Mucosa of stomach (tissue), 1 donor: ENCODE data around the gene ARHGAP1.

Experiments used
- H3K27me3 ChIP-seq: one replicate; pipeline ENCODE4 v1.7.0; 2013; ENCODE audit warnings: mild to moderate bottlenecking, low read length; ENCODE audit not compliant: control insufficient read depth, insufficient read depth
- H3K36me3 ChIP-seq: one replicate; pipeline ENCODE4 v1.7.0; 2013; ENCODE audit warnings: low read length; ENCODE audit not compliant: control insufficient read depth, insufficient read depth
- H3K4me1 ChIP-seq: one replicate; pipeline ENCODE4 v1.7.0; 2013; ENCODE audit warnings: mild to moderate bottlenecking, low read length; ENCODE audit not compliant: control insufficient read depth, insufficient read depth
- H3K4me3 ChIP-seq: one replicate; pipeline ENCODE4 v1.7.0; 2013; ENCODE audit warnings: low read length
- H3K9ac ChIP-seq: one replicate; pipeline ENCODE4 v1.7.0; 2013; ENCODE audit warnings: mild to moderate bottlenecking, low read length, moderate library complexity
- H3K9me3 ChIP-seq: one replicate; pipeline ENCODE4 v1.7.0; 2013; ENCODE audit warnings: mild to moderate bottlenecking, low read length, moderate library complexity; ENCODE audit not compliant: control insufficient read depth
- donor health status: Pancreatic carcinoma.

ARHGAP1 gene

GRCh38 chr11:46698597-46698996 is 1.8 kb downstream of the ARHGAP1 start:
- Histone ChIP-seq H3K27me3 (no peaks in the 10 kb centered on the region), H3K4me1 (peaks cover 34% of the 10 kb centered on the region), H3K36me3 (peaks cover 31% of the 10 kb centered on the region), H3K9me3 (no peaks in the 10 kb centered on the region), H3K4me3 (no peak overlapping the region), H3K9ac (no peak overlapping the region)

GRCh38 chr11:46697723-46698122 is 2.7 kb downstream of the ARHGAP1 start:
- peaks cover 34% of the 10 kb centered on the region for H3K4me1 ChIP-seq
- peaks cover 28% of the 10 kb centered on the region for H3K36me3 ChIP-seq
- H3K9me3 ChIP-seq, result no peaks in the 10 kb centered on the region
- H3K27me3 ChIP-seq, result no peaks in the 10 kb centered on the region
- H3K4me3 ChIP-seq, result no peak overlapping the region
- H3K9ac ChIP-seq, result peak overlapping the region; percentile 51

- peak overlapping the region; percentile 51 for H3K9ac ChIP-seq
- H3K4me3 ChIP-seq, result no peak overlapping the region
- H3K9me3 ChIP-seq, result no peaks in the 10 kb centered on the region
- peaks cover 34% of the 10 kb centered on the region for H3K4me1 ChIP-seq
- peaks cover 25% of the 10 kb centered on the region for H3K36me3 ChIP-seq
- no peaks in the 10 kb centered on the region for H3K27me3 ChIP-seq
These were observed 3.1 kb downstream of the ARHGAP1 start for GRCh38 chr11:46697303-46697702.

GRCh38 chr11:46696212-46696558 is 4.2 kb downstream of the ARHGAP1 start:
- H3K36me3 ChIP-seq, result peaks cover 25% of the 10 kb centered on the region
- no peak overlapping the region for H3K9ac ChIP-seq

GRCh38 chr11:46695345-46696211 is 4.8 kb downstream of the ARHGAP1 start:
- Histone ChIP-seq H3K9me3 (no peaks in the 10 kb centered on the region), H3K4me3 (no peak overlapping the region), H3K9ac (no peak overlapping the region), H3K4me1 (peaks cover 31% of the 10 kb centered on the region), H3K36me3 (peaks cover 25% of the 10 kb centered on the region), H3K27me3 (no peaks in the 10 kb centered on the region)

More at GRCh38 chr11:46696212-46696558, 4.2 kb downstream of the ARHGAP1 start:
- Histone ChIP-seq H3K9me3 (no peaks in the 10 kb centered on the region), H3K4me3 (no peak overlapping the region), H3K27me3 (no peaks in the 10 kb centered on the region), H3K4me1 (peaks cover 31% of the 10 kb centered on the region)

- H3K36me3 ChIP-seq, result peaks cover 25% of the 10 kb centered on the region
These were observed 5.8 kb downstream of the ARHGAP1 start for GRCh38 chr11:46694607-46695006.

GRCh38 chr11:46694072-46694471 is 6.3 kb downstream of the ARHGAP1 start:
- Histone ChIP-seq H3K27me3 (no peaks in the 10 kb centered on the region), H3K36me3 (peaks cover 25% of the 10 kb centered on the region), H3K9me3 (no peaks in the 10 kb centered on the region), H3K9ac (no peak overlapping the region), H3K4me1 (peaks cover 31% of the 10 kb centered on the region), H3K4me3 (no peak overlapping the region)

More at GRCh38 chr11:46694607-46695006, 5.8 kb downstream of the ARHGAP1 start:
- Histone ChIP-seq H3K4me3 (no peak overlapping the region), H3K9ac (no peak overlapping the region), H3K4me1 (peaks cover 31% of the 10 kb centered on the region), H3K9me3 (no peaks in the 10 kb centered on the region), H3K27me3 (no peaks in the 10 kb centered on the region)

GRCh38 chr11:46693597-46694012 is 6.8 kb downstream of the ARHGAP1 start:
- Histone ChIP-seq H3K9me3 (no peaks in the 10 kb centered on the region), H3K9ac (no peak overlapping the region), H3K4me3 (no peak overlapping the region), H3K36me3 (peaks cover 25% of the 10 kb centered on the region), H3K4me1 (peaks cover 27% of the 10 kb centered on the region), H3K27me3 (no peaks in the 10 kb centered on the region)

GRCh38 chr11:46692450-46692849 is 8.0 kb downstream of the ARHGAP1 start:
- H3K36me3 ChIP-seq, result peaks cover 33% of the 10 kb centered on the region
- no peak overlapping the region for H3K9ac ChIP-seq
- H3K4me3 ChIP-seq, result no peak overlapping the region
- H3K9me3 ChIP-seq, result no peaks in the 10 kb centered on the region
- H3K4me1 ChIP-seq, result peaks cover 19% of the 10 kb centered on the region
- no peaks in the 10 kb centered on the region for H3K27me3 ChIP-seq

GRCh38 chr11:46690702-46691101 is 9.7 kb downstream of the ARHGAP1 start:
- Histone ChIP-seq H3K4me3 (no peak overlapping the region), H3K9me3 (no peaks in the 10 kb centered on the region), H3K4me1 (peaks cover 19% of the 10 kb centered on the region), H3K36me3 (peaks cover 41% of the 10 kb centered on the region), H3K27me3 (no peaks in the 10 kb centered on the region), H3K9ac (no peak overlapping the region)

GRCh38 chr11:46686886-46687795 is 13.3 kb downstream of the ARHGAP1 start:
- no peak overlapping the region for H3K9ac ChIP-seq
- H3K4me1 ChIP-seq, result peaks cover 8% of the 10 kb centered on the region
- H3K4me3 ChIP-seq, result no peak overlapping the region
- no peaks in the 10 kb centered on the region for H3K27me3 ChIP-seq
- no peaks in the 10 kb centered on the region for H3K9me3 ChIP-seq
- H3K36me3 ChIP-seq, result peaks cover 17% of the 10 kb centered on the region

GRCh38 chr11:46684367-46684766 is 16.1 kb downstream of the ARHGAP1 start:
- Histone ChIP-seq H3K9ac (no peak overlapping the region), H3K9me3 (no peaks in the 10 kb centered on the region), H3K27me3 (no peaks in the 10 kb centered on the region), H3K36me3 (peaks cover 39% of the 10 kb centered on the region), H3K4me1 (peaks cover 8% of the 10 kb centered on the region), H3K4me3 (no peak overlapping the region)
